Endothelial cell of umbilical vein (primary cell): ENCODE data around the gene EXOSC2. TPM values are rescaled to one million over a fixed set of nuclear protein-coding genes. Genes with fewer than 3 reads are reported as not detected.

ENCODE experiments used
- BruUV-seq: library from RNA; stranded (reverse); fragments of 400-500 nt; replicated peaks from 2 replicates; lab custom pipeline; 2021; lab: Mats Ljungman, UMichigan
- CTCF ChIA-PET: fragments of 300-600, 350-600 bp; sonication (Branson Sonifier 250); formaldehyde crosslinking; loops from one replicate; lab custom pipeline; 2021; ENCODE audit warnings: antibody characterized with exemption, inconsistent platforms; lab: Charles Lee
- POLR2A ChIA-PET: fragments of 300-600, 350-600 bp; sonication (Branson Sonifier 250); formaldehyde crosslinking; loops from one replicate; lab custom pipeline; 2021; ENCODE audit warnings: antibody characterized with exemption, inconsistent platforms; lab: Charles Lee
- DNase-seq: peaks from one replicate; pipeline ENCODE4 v3.0.0-alpha.2; 2011; ENCODE audit warnings: low read depth, low spot score
- FAIRE-seq: peaks from 2 replicates; lab custom pipeline; 2011; peaks lifted over from hg19 to GRCh38; lab: Jason Lieb, UNC
- H2AFZ ChIP-seq: 2 replicates; pipeline ENCODE4 v1.6.0; 2012; ENCODE audit warnings: low read depth, low read length, control low read depth, inconsistent platforms
- H3K27ac ChIP-seq: 2 replicates; pipeline ENCODE4 v1.5.1; 2011; ENCODE audit warnings: low read depth, mild to moderate bottlenecking, control low read depth, low read length, moderate library complexity; ENCODE audit not compliant: insufficient read depth
- H3K27me3 ChIP-seq, 2 experiments: 2 replicates each; pipeline versions ENCODE4 v1.6.0 to v1.6.1; 2011; ENCODE audit warnings: low read length in 2 of 2, mixed read lengths in 1 of 2; ENCODE audit not compliant: control insufficient read depth in 2 of 2, insufficient read depth in 2 of 2
- H3K36me3 ChIP-seq, 2 experiments: 2 replicates in 1 of 2; 3 replicates in 1 of 2; pipeline ENCODE4 v1.5.1; 2011; ENCODE audit warnings: low read length in 2 of 2, mild to moderate bottlenecking in 1 of 2, moderate library complexity in 1 of 2; ENCODE audit not compliant: control insufficient read depth in 2 of 2, insufficient read depth in 2 of 2; ENCODE audit errors: extremely low read depth in 1 of 2
- H3K4me1 ChIP-seq: 3 replicates; pipeline ENCODE4 v1.5.1; 2011; ENCODE audit warnings: mild to moderate bottlenecking, low read length; ENCODE audit not compliant: control insufficient read depth, insufficient read depth; ENCODE audit errors: extremely low read depth
- H3K4me2 ChIP-seq: 2 replicates; pipeline ENCODE4 v1.6.1; 2011; ENCODE audit warnings: low read length, control low read depth, mixed read lengths; ENCODE audit not compliant: insufficient read depth
- H3K4me3 ChIP-seq, 3 experiments: fragments of 200-600 bp in 1 of 3; sonication (generic), shearing (Covaris generic) in 1 of 3; replicated peaks in 1 of 3; 2 replicates each; pipeline ENCODE4 v1.5.1; 2011 to 2016; ENCODE audit warnings: control low read depth in 3 of 3, low read length in 3 of 3, mild to moderate bottlenecking in 2 of 3, inconsistent platforms in 1 of 3, low read depth in 1 of 3, moderate library complexity in 1 of 3; ENCODE audit not compliant: insufficient read depth in 1 of 3
- H3K79me2 ChIP-seq: 2 replicates; pipeline ENCODE4 v1.6.0; 2012; ENCODE audit warnings: low read length, inconsistent platforms; ENCODE audit not compliant: control insufficient read depth, insufficient read depth
- H3K9ac ChIP-seq: replicated peaks from 2 replicates; pipeline ENCODE3; 2011; ENCODE audit warnings: low read length, control low read depth; ENCODE audit not compliant: insufficient read depth; ENCODE audit errors: extremely low read depth
- H3K9me1 ChIP-seq: replicated peaks from 3 replicates; pipeline ENCODE4 v1.6.0; 2011; ENCODE audit warnings: mild to moderate bottlenecking, low read length; ENCODE audit not compliant: control insufficient read depth, insufficient read depth; ENCODE audit errors: extremely low read depth
- H3K9me3 ChIP-seq: replicated peaks from 2 replicates; pipeline ENCODE4 v1.5.1; 2012; ENCODE audit warnings: low read length, inconsistent platforms; ENCODE audit not compliant: control insufficient read depth, insufficient read depth
- H4K20me1 ChIP-seq: replicated peaks from 2 replicates; pipeline ENCODE3; 2011; ENCODE audit warnings: mild to moderate bottlenecking, low read length; ENCODE audit not compliant: control insufficient read depth, insufficient read depth; ENCODE audit errors: extremely low read depth
- CTCF ChIP-seq, 2 donors: IDR thresholded peaks; 1 replicate in 1 of 2; 2 replicates in 1 of 2; pipeline ENCODE4 v1.5.1; 2011; ENCODE audit warnings: low read length in 2 of 2, mild to moderate bottlenecking in 2 of 2, moderate library complexity in 2 of 2, control low read depth in 1 of 2, inconsistent platforms in 1 of 2, low read depth in 1 of 2; ENCODE audit not compliant: insufficient read depth in 1 of 2; ENCODE audit errors: extremely low read depth in 1 of 2
- EZH2 ChIP-seq: IDR thresholded peaks from 2 replicates; pipeline ENCODE4 v1.6.1; 2012; ENCODE audit warnings: borderline replicate concordance, low read depth, mild to moderate bottlenecking, moderate library complexity, low read length, inconsistent platforms; ENCODE audit not compliant: severe bottlenecking
- FOS ChIP-seq: IDR thresholded peaks from 2 replicates; pipeline ENCODE4 v1.6.1; 2011; ENCODE audit warnings: mild to moderate bottlenecking, low read length, moderate library complexity, borderline replicate concordance; ENCODE audit not compliant: insufficient read depth
- GATA2 ChIP-seq: IDR thresholded peaks from 2 replicates; pipeline ENCODE4 v1.7.0; 2011; ENCODE audit warnings: low read depth, mild to moderate bottlenecking, moderate library complexity, mixed read lengths, low read length; ENCODE audit not compliant: insufficient read length, insufficient read depth
- JUN ChIP-seq: IDR thresholded peaks from 2 replicates; pipeline ENCODE4 v1.6.1; 2011; ENCODE audit warnings: borderline replicate concordance, low read depth; ENCODE audit not compliant: insufficient read length, insufficient read depth
- MYC ChIP-seq: IDR thresholded peaks from one replicate; pipeline ENCODE4 v1.6.1; 2011; ENCODE audit warnings: mild to moderate bottlenecking, low read depth, low read length
- POLR2A ChIP-seq: IDR thresholded peaks from 2 replicates; pipeline ENCODE4 v1.6.1; 2012; ENCODE audit warnings: low read depth, mild to moderate bottlenecking, control low read depth, low read length
- POLR2AphosphoS5 ChIP-seq: IDR thresholded peaks from 2 replicates; pipeline ENCODE4 v1.6.1; 2012; ENCODE audit warnings: low read depth, mild to moderate bottlenecking, control low read depth, low read length, moderate library complexity; ENCODE audit not compliant: insufficient read depth
- dilution Hi-C: fragments of 300-500 bp; cut with MboI; formaldehyde crosslinking; loops from one replicate; pipeline ENCODE4 v1.15.0; 2019; ENCODE audit warnings: low sequenced_read_pairs; ENCODE audit not compliant: extremely low pct_ligation_motif_present
- intact Hi-C: fragments of 100-400 bp; cut with micrococcal nuclease; formaldehyde crosslinking; loops from one replicate; pipeline ENCODE4 v1.10.0; 2022
- polyA plus RNA-seq, 4 experiments: library from polyadenylated mRNA; depleted of rRNA in 3 of 4; stranded (reverse) in 3 of 4; unstranded in 1 of 4; fragments of >200 nt; gene quantifications; 2 replicates each; pipeline versions ENCODE4 v1.2.1 to v1.2.3, GENCODE V29; 2011 to 2012; ENCODE audit warnings: missing spikeins in 1 of 4
- total RNA-seq: library from RNA; stranded (reverse); gene quantifications from 2 replicates; pipeline ENCODE4 v1.2.3, GENCODE V29; 2021
- TF ChIP-seq, protein P1 (sequence below): IDR thresholded peaks from 2 replicates; pipeline ENCODE4 v1.6.1; 2011; ENCODE audit not compliant: insufficient read depth, insufficient read length

EXOSC2 gene
- total and polyA plus RNA-seq, 2 donors (not counting 3 experiments of a cell fraction or from before 2014, with no cell fraction given): 25.5 to 44.4 TPM

DNA sequence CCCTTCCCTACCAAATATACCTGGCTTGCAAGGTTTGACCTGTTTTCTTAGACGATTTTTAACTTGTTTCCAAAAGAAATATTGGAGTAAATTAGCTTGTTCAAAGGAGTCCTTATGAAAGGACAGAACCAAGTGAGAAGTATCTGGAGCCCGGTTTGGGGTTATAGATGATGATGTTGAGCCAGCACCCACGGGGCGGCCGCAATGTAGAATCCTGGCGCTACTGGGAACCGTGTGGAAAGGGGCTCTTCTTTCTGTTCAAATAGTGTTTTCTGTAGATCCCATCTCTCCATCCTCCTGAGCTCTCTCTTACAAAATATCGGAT lies 517 bp upstream of the EXOSC2 start:
- peaks cover 38% of the 10 kb centered on the region for H3K79me2 ChIP-seq
- dilution Hi-C loops: loop anchor here (25.0 kb wide), 1 partner anchor 169 kb away; no protein-coding TSS in a partner anchor
- H3K27me3 ChIP-seq: peaks cover 0 to 2% of the 10 kb centered on the region in 2 experiments
- TSS peak; percentile 94 for BruUV-seq
- H4K20me1 ChIP-seq: no peaks in the 10 kb centered on the region
- ChIA-PET CTCF (interaction anchor here (1.0 to 3.3 kb wide), 10 partner anchors 8 to 305 kb away, joined by 3 to 23 read pairs (median 6); no protein-coding TSS in a partner anchor), POLR2A (interaction anchor here (0.7 kb wide), 1 partner anchor 256 kb away, joined by 4 read pairs; no protein-coding TSS in a partner anchor)
- no peak for TF ChIP-seq EZH2
- TF ChIP-seq POLR2AphosphoS5: no peak
- no peaks in the 10 kb centered on the region for H3K9me3 ChIP-seq
- peak overlapping the region; percentile 68 for H3K9ac ChIP-seq
- H3K4me1 ChIP-seq: peaks cover 9% of the 10 kb centered on the region
- H3K36me3 ChIP-seq: peaks cover 0 to 8% of the 10 kb centered on the region in 2 experiments
- H3K9me1 ChIP-seq: no peaks in the 10 kb centered on the region
- H3K27ac ChIP-seq: peak overlapping the region; percentile 44
- H3K4me3 ChIP-seq: peak overlapping the region; percentile 36 to 78 (median 57)
- no peak for DNase-seq
- peak overlapping the region; percentile 88 for H2AFZ ChIP-seq
- intact Hi-C loops: no loop called here
- peak overlapping the region; percentile 93 for H3K4me2 ChIP-seq
- FAIRE-seq: no peak

DNA sequence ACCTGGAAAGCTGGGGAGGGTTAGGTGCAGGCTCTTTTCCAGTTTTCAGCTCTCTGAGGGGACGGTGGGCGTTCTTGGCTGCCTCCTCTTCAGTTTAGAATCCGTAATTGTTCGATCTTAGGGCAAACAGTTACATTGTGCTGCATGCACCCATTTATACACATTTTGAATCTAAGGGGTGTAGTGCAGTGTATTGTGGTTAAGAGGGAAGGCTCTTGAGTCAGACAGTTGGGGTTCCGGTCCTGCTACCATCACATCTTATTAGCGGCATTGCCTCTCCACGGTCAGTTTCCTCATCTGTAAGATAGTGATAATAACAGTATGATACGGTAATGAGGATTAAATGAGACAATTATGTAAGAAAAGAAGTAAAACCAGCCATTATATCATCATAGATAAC lies 625 bp downstream of the EXOSC2 start:
- ChIA-PET CTCF (interaction anchor here (0.7 to 3.3 kb wide), 6 partner anchors 12 to 229 kb away, joined by 3 to 23 read pairs (median 5); no protein-coding TSS in a partner anchor), POLR2A (no interaction called here)
- H3K9ac ChIP-seq: peak overlapping the region; percentile 68
- dilution Hi-C loops (loop anchor here (25.0 kb wide), 1 partner anchor 168 kb away; no protein-coding TSS in a partner anchor), intact Hi-C loops (no loop called here)
- H3K9me3 ChIP-seq: no peaks in the 10 kb centered on the region
- no peaks in the 10 kb centered on the region for H3K27me3 ChIP-seq
- no TSS peak for BruUV-seq
- no peaks in the 10 kb centered on the region for H3K9me1 ChIP-seq
- H3K79me2 ChIP-seq: peaks cover 40% of the 10 kb centered on the region
- H3K36me3 ChIP-seq: peaks cover 2 to 17% of the 10 kb centered on the region in 2 experiments
- peak overlapping the region; percentile 47 for H3K27ac ChIP-seq
- FAIRE-seq (peak; percentile 69), DNase-seq (no peak)
- no peaks in the 10 kb centered on the region for H4K20me1 ChIP-seq
- peak overlapping the region; percentile 45 for H2AFZ ChIP-seq
- TF ChIP-seq MYC (no peak), POLR2A (no peak), JUN (no peak), POLR2AphosphoS5 (no peak), CTCF (IDR thresholded peaks at IDR 0.05; ENCODE audit: extremely low read depth in 1 of 2, insufficient read depth in 1 of 2, low read depth in 1 of 2, low read length in 2 of 2) (no peak), FOS (no peak), GATA2 (no peak)
- TF ChIP-seq, protein P1, sequence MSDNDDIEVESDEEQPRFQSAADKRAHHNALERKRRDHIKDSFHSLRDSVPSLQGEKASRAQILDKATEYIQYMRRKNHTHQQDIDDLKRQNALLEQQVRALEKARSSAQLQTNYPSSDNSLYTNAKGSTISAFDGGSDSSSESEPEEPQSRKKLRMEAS: no peak
- H3K4me1 ChIP-seq: peaks cover 9% of the 10 kb centered on the region
- peak overlapping the region; percentile 57 for H3K4me2 ChIP-seq
- peak overlapping the region; percentile 27 to 79 (median 78) for H3K4me3 ChIP-seq
